CD4-positive, alpha-beta T cell (primary cell): Measurements from ENCODE around the gene ADGRG1. TPM values are rescaled to one million over a fixed set of nuclear protein-coding genes. Genes with fewer than 3 reads are reported as not detected.

Experiments
- ATAC-seq: fragments of 200-7000 bp; cut with Tn5 transposase; one replicate; pipeline ENCODE4 v1.10.0; 2022; ENCODE audit warnings: mild to moderate bottlenecking; ENCODE audit not compliant: poor library complexity
- CTCF ChIA-PET: fragments of 350-600 bp; sonication (Branson Sonifier 250); formaldehyde crosslinking; loops from one replicate; lab custom pipeline; 2021; ENCODE audit warnings: antibody characterized with exemption, inconsistent platforms; lab: Charles Lee
- POLR2A ChIA-PET: fragments of 350-600 bp; sonication (Branson Sonifier 250); formaldehyde crosslinking; loops from one replicate; lab custom pipeline; 2021; ENCODE audit warnings: antibody characterized with exemption, inconsistent platforms; lab: Charles Lee
- DNase-seq, 14 experiments: peaks; one replicate each; pipeline ENCODE4 v3.0.0-alpha.2; 2013 to 2020; ENCODE audit warnings: mixed read lengths in 2 of 14
- H3K27ac ChIP-seq, 2 donors: one replicate each; pipeline versions ENCODE4 v1.5.1 to v1.7.0; 2013; ENCODE audit warnings: low read length in 2 of 2, low read depth in 1 of 2, mild to moderate bottlenecking in 1 of 2
- H3K27me3 ChIP-seq, 2 experiments: 1 replicate in 1 of 2; 2 replicates in 1 of 2; pipeline versions ENCODE4 v1.6.1 to v1.7.0; 2013; ENCODE audit warnings: low read length in 2 of 2, control low read depth in 1 of 2, mild to moderate bottlenecking in 1 of 2, moderate library complexity in 1 of 2; ENCODE audit not compliant: insufficient read depth in 2 of 2, control insufficient read depth in 1 of 2
- H3K36me3 ChIP-seq: one replicate; pipeline ENCODE4 v1.6.1; 2013; ENCODE audit warnings: low read length, control low read depth; ENCODE audit not compliant: insufficient read depth
- H3K4me1 ChIP-seq: one replicate; pipeline ENCODE4 v1.6.1; 2013; ENCODE audit warnings: low read length, control low read depth; ENCODE audit not compliant: insufficient read depth
- H3K4me3 ChIP-seq: one replicate; pipeline ENCODE4 v1.5.1; 2013; ENCODE audit warnings: mild to moderate bottlenecking, low read length, moderate library complexity
- H3K9me3 ChIP-seq, 2 experiments: 1 replicate in 1 of 2; 2 replicates in 1 of 2; pipeline versions ENCODE4 v1.6.1 to v1.7.0; 2013; ENCODE audit warnings: low read length in 2 of 2, mild to moderate bottlenecking in 2 of 2, control low read depth in 1 of 2, moderate library complexity in 1 of 2; ENCODE audit not compliant: control insufficient read depth in 1 of 2, insufficient read depth in 1 of 2
- H3K27ac Mint-ChIP-seq: one replicate; pipeline ENCODE4 v1.8.0; 2020; ENCODE audit warnings: mixed read lengths
- H3K27me3 Mint-ChIP-seq: one replicate; pipeline ENCODE4 v1.8.0; 2021; ENCODE audit warnings: mixed read lengths
- H3K36me3 Mint-ChIP-seq: one replicate; pipeline ENCODE4 v1.8.0; 2021; ENCODE audit warnings: low read depth, mixed read lengths
- H3K4me1 Mint-ChIP-seq: one replicate; pipeline ENCODE4 v1.8.0; 2021; ENCODE audit warnings: low read depth, mixed read lengths
- H3K4me3 Mint-ChIP-seq: one replicate; pipeline ENCODE4 v1.8.0; 2020; ENCODE audit warnings: mild to moderate bottlenecking, mixed read lengths
- H3K9me3 Mint-ChIP-seq: one replicate; pipeline ENCODE4 v1.8.0; 2020; ENCODE audit warnings: mixed read lengths
- intact Hi-C, 2 experiments: fragments of 100-400 bp; cut with DNase I in 1 of 2; cut with micrococcal nuclease in 1 of 2; formaldehyde crosslinking; loops; one replicate each; pipeline versions ENCODE4 v1.15.1 to v1.9.0; 2023 to 2025; cut with DNase I, micrococcal nuclease
- total RNA-seq, 174 experiments: library from RNA in 2 of 174; stranded (reverse) in 2 of 174; gene quantifications; one replicate each; pipeline ENCODE4 v1.2.3 and lab custom pipeline; 2021 to 2026
- TF ChIP-seq, protein P1 (sequence below): fragments of 200-600 bp; IDR thresholded peaks from one replicate; pipeline ENCODE4 v1.8.0; 2022; ENCODE audit warnings: antibody characterized with exemption, mild to moderate bottlenecking

Gene ADGRG1
- total RNA-seq, 2 experiments from 2014 or later: 1.8 to 2.3 TPM

DNA sequence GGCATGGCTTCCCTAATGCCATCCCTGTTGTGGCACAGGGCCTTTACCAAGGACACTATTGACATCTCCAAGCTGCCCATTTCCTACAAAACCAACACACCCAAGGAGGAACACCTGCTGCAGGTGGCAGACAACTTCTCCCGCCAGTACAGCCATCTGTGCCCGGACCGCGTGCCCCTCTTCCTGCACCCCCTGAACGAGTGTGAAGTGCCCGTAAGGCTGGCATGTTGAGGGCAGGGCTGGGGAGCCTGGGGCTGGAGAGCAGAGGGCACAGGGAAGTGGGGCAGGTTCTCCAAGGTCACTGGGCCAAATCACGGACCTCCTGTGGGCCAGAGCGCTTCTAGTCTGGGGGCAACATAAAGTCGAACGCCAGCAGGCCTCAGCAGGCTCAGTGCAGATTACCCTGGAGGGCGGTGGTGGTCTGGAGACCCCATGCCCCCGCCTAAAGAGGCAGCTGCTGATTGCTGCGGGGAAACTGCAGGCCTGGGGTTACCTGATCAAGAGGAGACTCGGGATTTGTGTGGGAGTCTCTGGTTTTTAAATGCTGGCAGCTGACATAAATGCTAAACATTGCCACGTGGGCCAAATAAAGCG, 70.5 kb downstream of the ADGRG1 start:
- Histone ChIP-seq H3K27ac (no peak overlapping the region), H3K27me3 (no peaks in the 10 kb centered on the region), H3K4me3 (no peak overlapping the region), H3K9me3 (no peaks in the 10 kb centered on the region), H3K36me3 (no peaks in the 10 kb centered on the region), H3K4me1 (peaks cover 5% of the 10 kb centered on the region)
- intact Hi-C loops: no loop called here
- ChIA-PET POLR2A (no interaction called here), CTCF (no interaction called here)
- Mint-ChIP-seq H3K4me3 (no peak overlapping the region), H3K4me1 (peaks cover 5% of the 10 kb centered on the region), H3K27ac (no peak overlapping the region), H3K9me3 (no peaks in the 10 kb centered on the region), H3K36me3 (no peaks in the 10 kb centered on the region), H3K27me3 (no peaks in the 10 kb centered on the region)
- ATAC-seq (no peak), DNase-seq (no peak)
- TF ChIP-seq, protein P1, sequence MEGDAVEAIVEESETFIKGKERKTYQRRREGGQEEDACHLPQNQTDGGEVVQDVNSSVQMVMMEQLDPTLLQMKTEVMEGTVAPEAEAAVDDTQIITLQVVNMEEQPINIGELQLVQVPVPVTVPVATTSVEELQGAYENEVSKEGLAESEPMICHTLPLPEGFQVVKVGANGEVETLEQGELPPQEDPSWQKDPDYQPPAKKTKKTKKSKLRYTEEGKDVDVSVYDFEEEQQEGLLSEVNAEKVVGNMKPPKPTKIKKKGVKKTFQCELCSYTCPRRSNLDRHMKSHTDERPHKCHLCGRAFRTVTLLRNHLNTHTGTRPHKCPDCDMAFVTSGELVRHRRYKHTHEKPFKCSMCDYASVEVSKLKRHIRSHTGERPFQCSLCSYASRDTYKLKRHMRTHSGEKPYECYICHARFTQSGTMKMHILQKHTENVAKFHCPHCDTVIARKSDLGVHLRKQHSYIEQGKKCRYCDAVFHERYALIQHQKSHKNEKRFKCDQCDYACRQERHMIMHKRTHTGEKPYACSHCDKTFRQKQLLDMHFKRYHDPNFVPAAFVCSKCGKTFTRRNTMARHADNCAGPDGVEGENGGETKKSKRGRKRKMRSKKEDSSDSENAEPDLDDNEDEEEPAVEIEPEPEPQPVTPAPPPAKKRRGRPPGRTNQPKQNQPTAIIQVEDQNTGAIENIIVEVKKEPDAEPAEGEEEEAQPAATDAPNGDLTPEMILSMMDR: no peak

GRCh38 chr16:57699481-57699880, 71.1 kb downstream of the ADGRG1 start:
- Histone ChIP-seq H3K27me3 (no peaks in the 10 kb centered on the region), H3K4me3 (no peak overlapping the region), H3K9me3 (no peaks in the 10 kb centered on the region), H3K27ac (no peak overlapping the region), H3K4me1 (peaks cover 5% of the 10 kb centered on the region), H3K36me3 (no peaks in the 10 kb centered on the region)
- ChIA-PET CTCF (no interaction called here), POLR2A (no interaction called here)
- TF ChIP-seq, protein P1: no peak
- DNase-seq: no peak
- no peak overlapping the region for H3K4me3 Mint-ChIP-seq
- peaks cover 5% of the 10 kb centered on the region for H3K4me1 Mint-ChIP-seq
- H3K9me3 Mint-ChIP-seq: no peaks in the 10 kb centered on the region
- intact Hi-C loops: no loop called here
- no peak overlapping the region for H3K27ac Mint-ChIP-seq
- no peaks in the 10 kb centered on the region for H3K36me3 Mint-ChIP-seq
- ATAC-seq: no peak
- H3K27me3 Mint-ChIP-seq: no peaks in the 10 kb centered on the region

DNA sequence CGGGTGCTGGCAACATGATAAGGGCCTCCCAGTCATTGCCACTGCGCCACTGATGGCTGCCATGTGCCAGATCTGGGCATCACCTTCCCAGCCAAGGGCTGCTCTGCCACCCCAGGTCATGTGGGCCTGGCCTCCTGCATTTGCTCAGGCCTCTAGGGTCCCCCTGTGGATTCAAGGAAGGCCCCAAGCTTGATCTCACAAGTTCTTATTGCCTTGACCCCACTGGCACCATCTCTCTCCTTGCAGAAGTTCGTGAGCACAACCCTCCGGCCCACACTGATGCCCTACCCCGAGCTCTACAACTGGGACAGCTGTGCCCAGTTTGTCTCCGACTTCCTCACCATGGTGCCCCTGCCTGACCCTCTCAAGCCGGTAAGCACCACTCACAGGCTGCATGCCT, 71.5 kb downstream of the ADGRG1 start:
- no peaks in the 10 kb centered on the region for H3K36me3 ChIP-seq
- no peak overlapping the region for H3K4me3 ChIP-seq
- POLR2A ChIA-PET: no interaction called here
- no peaks in the 10 kb centered on the region for H3K9me3 Mint-ChIP-seq
- peaks cover 1% of the 10 kb centered on the region for H3K4me1 ChIP-seq
- ATAC-seq (no peak), DNase-seq (no peak)
- no peaks in the 10 kb centered on the region for H3K27me3 ChIP-seq
- no peaks in the 10 kb centered on the region for H3K9me3 ChIP-seq
- H3K36me3 Mint-ChIP-seq: no peaks in the 10 kb centered on the region
- peaks cover 1% of the 10 kb centered on the region for H3K4me1 Mint-ChIP-seq
- H3K27ac Mint-ChIP-seq: no peak overlapping the region
- TF ChIP-seq, protein P1: no peak
- intact Hi-C loops: no loop called here
- no peaks in the 10 kb centered on the region for H3K27me3 Mint-ChIP-seq
- no peak overlapping the region for H3K4me3 Mint-ChIP-seq
- CTCF ChIA-PET: no interaction called here
- H3K27ac ChIP-seq: no peak overlapping the region
